ENCODE data around the gene PDCD1. TPM values are rescaled to one million over a fixed set of nuclear protein-coding genes. Genes with fewer than 3 reads are reported as not detected.

Gene PDCD1
- total RNA-seq, 1 donor from 2014 or later = not detected

DNA sequence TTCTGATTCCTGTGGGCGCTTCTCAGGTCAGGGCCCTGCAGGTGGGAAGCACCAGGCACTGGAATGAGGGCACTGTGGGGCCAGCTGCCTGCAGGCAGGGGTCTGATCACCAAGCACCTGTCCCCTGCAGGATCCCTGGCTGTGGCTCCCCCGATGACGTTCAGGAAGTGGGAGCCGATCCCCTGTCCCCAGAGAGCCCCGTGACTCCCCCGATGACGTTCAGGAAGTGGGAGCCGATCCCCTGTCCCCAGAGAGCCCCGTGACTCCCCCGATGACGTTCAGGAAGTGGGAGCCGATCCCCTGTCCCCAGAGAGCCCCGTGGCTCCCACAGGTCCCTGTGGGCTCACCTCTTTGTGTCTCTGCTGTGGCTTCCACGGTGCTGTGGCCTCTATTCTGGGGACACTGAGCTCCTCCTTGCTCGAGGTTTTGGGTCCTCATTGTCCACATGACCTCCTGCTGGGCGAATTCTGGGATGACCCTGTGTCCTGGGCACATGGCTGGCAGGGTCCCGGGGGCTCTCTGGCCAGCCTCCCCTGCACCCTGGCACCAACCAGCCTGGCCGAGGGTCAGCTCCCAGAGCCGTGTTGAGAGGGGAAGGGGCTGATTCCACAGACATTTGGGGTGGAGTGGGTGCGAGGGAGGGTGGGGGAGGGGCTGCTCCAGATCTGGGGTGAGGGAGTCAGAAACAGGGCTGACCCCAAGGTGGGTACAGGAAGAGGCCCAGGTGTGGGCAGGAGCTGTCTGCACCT lies 44.9 kb downstream of the PDCD1 start:
- H3K9me3 Mint-ChIP-seq (ENCODE audit: low read depth) = no peaks in the 10 kb centered on the region
- H3K36me3 Mint-ChIP-seq (ENCODE audit: insufficient read depth) = no peaks in the 10 kb centered on the region
- H3K4me1 Mint-ChIP-seq (ENCODE audit: low read depth) = peaks cover 2% of the 10 kb centered on the region
- peaks cover 9% of the 10 kb centered on the region for H3K27me3 Mint-ChIP-seq
- H3K27ac Mint-ChIP-seq = no peak overlapping the region
- TF ChIP-seq, protein P1, sequence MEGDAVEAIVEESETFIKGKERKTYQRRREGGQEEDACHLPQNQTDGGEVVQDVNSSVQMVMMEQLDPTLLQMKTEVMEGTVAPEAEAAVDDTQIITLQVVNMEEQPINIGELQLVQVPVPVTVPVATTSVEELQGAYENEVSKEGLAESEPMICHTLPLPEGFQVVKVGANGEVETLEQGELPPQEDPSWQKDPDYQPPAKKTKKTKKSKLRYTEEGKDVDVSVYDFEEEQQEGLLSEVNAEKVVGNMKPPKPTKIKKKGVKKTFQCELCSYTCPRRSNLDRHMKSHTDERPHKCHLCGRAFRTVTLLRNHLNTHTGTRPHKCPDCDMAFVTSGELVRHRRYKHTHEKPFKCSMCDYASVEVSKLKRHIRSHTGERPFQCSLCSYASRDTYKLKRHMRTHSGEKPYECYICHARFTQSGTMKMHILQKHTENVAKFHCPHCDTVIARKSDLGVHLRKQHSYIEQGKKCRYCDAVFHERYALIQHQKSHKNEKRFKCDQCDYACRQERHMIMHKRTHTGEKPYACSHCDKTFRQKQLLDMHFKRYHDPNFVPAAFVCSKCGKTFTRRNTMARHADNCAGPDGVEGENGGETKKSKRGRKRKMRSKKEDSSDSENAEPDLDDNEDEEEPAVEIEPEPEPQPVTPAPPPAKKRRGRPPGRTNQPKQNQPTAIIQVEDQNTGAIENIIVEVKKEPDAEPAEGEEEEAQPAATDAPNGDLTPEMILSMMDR (IDR thresholded peaks at IDR 0.05; ENCODE audit: unreplicated experiment) = no peak
- no peak for DNase-seq (ENCODE audit: low spot score, unreplicated experiment)
- no peak overlapping the region for H3K4me3 Mint-ChIP-seq (ENCODE audit: low read depth)

DNA sequence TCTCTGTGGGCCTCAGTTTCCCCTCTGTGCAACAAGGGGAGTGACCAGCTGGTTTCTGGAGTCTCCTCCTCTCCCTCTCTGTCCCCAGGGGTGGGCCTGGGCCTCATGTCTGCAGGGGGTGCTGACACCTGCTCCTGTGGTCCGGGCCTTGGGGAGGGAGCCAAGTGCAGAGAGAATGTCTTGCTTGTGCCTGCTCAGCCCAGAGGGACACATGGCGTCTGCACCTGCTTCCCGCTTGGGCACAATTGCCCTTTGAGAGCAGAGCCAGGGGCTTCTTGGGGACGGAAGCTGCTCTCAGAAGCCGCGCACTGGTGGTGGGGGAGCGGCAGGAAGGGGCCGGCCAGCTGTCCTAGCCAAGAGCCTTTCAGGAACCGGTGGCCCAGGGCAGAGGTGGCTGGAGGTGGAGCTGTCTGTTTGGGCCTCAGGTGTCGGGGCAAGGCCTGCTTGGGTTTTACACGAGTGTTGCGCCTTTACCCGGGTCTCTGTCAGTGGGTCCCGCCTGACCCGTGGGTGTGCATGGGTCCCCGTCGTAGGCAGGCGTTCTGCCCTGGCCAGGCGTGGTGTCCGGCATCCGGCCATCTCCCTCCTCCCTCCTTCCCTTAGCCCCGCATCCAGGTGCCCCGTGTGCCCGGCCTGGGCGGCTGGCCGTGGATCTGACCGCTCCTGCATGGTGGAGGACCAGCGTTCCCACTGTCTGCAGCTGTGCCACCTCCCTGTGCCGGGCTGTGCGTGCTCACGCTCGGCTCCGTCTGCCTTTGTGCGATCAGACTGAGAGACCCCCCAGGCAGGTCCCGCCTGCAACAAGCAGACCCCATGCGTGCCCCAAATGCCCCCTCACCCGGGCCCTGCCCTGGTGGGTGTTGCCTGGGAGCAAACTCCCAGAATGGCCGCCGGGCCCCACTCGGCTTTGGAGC lies 45.7 kb downstream of the PDCD1 start:
- no peak overlapping the region for H3K4me3 Mint-ChIP-seq (ENCODE audit: low read depth)
- no peaks in the 10 kb centered on the region for H3K9me3 Mint-ChIP-seq (ENCODE audit: low read depth)
- H3K36me3 Mint-ChIP-seq (ENCODE audit: insufficient read depth) = no peaks in the 10 kb centered on the region
- H3K4me1 Mint-ChIP-seq (ENCODE audit: low read depth) = peaks cover 11% of the 10 kb centered on the region
- peaks cover 10% of the 10 kb centered on the region for H3K27me3 Mint-ChIP-seq
- no peak overlapping the region for H3K27ac Mint-ChIP-seq
- DNase-seq (ENCODE audit: low spot score, unreplicated experiment) = no peak
- TF ChIP-seq, protein P1 (IDR thresholded peaks at IDR 0.05; ENCODE audit: unreplicated experiment) = no peak

DNA sequence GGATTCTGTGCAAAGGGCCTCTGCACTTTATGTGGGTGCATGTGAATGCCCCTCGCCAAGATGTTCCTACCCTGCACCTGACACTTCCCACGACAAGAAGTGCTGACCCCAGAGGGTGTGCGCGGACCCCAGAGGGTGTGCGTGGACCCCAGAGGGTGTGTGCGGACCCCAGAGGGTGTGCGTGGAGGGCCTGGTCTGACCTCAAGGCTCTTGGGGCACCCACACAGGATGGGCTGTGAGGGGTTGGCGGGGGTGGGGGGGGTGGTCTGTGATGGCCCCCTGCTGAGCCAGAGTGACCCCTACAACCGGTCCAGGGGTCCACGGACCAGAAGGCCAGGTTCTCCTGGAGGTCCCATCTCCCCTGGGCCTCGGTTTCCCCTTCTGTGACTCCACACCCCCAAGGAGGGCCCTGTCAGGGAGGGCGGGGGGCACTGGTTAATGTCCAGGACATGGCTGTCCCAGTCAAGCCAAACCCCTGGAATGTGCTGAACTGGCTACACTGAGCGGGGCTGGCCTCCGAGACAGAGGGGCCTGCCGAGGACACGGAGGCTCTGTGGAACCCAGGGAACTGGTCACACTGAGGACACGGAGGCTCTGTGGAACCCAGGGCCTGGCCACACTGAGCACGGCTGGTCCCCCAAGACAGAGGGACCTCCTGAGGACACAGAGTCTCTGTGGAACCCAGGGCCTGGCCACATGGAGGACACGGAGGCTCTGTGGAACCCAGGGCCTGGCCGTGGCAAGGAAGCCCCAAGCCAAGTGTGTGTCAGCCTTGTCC lies 46.6 kb downstream of the PDCD1 start:
- no peaks in the 10 kb centered on the region for H3K9me3 Mint-ChIP-seq (ENCODE audit: low read depth)
- H3K4me1 Mint-ChIP-seq (ENCODE audit: low read depth) = peaks cover 11% of the 10 kb centered on the region
- H3K36me3 Mint-ChIP-seq (ENCODE audit: insufficient read depth) = no peaks in the 10 kb centered on the region
- no peak overlapping the region for H3K27ac Mint-ChIP-seq
- no peak for DNase-seq (ENCODE audit: low spot score, unreplicated experiment)
- TF ChIP-seq, protein P1 (IDR thresholded peaks at IDR 0.05; ENCODE audit: unreplicated experiment) = no peak
- H3K4me3 Mint-ChIP-seq (ENCODE audit: low read depth) = no peak overlapping the region
- peaks cover 10% of the 10 kb centered on the region for H3K27me3 Mint-ChIP-seq

DNA sequence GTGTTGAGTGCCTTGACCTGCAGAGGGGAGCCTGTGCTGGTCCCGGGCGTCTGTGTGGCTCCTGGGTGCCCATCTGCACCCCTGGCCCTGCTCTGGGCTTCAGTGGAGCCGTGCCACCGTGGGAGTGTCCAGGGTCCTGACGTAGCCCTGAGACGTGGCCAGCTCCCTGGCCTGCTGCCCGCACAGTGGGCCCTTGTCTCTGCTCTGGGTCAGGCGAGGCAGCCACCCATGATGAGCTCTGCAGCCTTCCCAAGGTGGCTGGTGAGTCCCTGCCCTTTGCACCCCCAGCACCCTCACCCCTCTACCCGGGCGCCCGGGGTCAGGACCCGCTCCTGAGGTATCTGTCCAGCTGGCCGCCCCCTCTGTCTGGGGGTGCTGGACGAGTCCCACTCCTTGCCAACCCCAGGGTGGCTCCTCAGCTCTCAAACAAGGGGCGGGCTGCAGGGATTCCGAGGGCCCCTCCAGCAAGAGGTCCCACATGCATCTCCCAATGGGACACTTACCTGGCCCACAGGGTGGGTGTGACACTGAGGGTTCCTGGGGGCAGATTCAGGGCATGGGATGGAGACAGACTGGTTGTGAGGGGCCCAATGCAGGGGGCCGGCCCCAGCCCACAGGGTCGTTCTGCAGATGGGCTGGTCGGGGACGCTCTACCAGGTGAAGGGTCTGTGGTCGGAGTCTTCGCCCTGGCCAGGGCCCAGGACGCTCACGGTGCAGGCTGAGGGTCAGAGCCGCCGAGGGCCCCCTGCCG lies 47.3 kb downstream of the PDCD1 start:
- TF ChIP-seq, protein P1 (IDR thresholded peaks at IDR 0.05; ENCODE audit: unreplicated experiment) = no peak
- Mint-ChIP-seq H3K4me1 (ENCODE audit: low read depth) (peaks cover 11% of the 10 kb centered on the region), H3K36me3 (ENCODE audit: insufficient read depth) (no peaks in the 10 kb centered on the region), H3K27ac (no peak overlapping the region), H3K27me3 (peaks cover 10% of the 10 kb centered on the region), H3K9me3 (ENCODE audit: low read depth) (no peaks in the 10 kb centered on the region), H3K4me3 (ENCODE audit: low read depth) (no peak overlapping the region)
- DNase-seq (ENCODE audit: low spot score, unreplicated experiment) = no peak

Measured in progenitor cell of endocrine pancreas (in vitro differentiated cells).